T-helper 1 cell treated with Interleukin-12 subunit alpha and Interleukin-12 subunit beta and Interleukin-4 antibody, amounts not matched to agents 30 ng/mL and 1 ng/mL, for 36 hours (primary cell): Measurements from ENCODE around the gene TRIM49. TPM values are rescaled to one million over a fixed set of nuclear protein-coding genes. Genes with fewer than 3 reads are reported as not detected.
"Not testable (repeated sequence)": the region's sequence is repeated elsewhere in the genome, so short reads cannot be mapped to it uniquely, and the experiment has no call there.

ENCODE experiments used
- intact Hi-C: fragments of 100-400 bp; cut with micrococcal nuclease; formaldehyde crosslinking; loops from one replicate; pipeline ENCODE4 v1.15.1; 2024
- total RNA-seq: library from RNA; stranded (reverse); gene quantifications from 2 replicates; pipeline ENCODE4 v1.2.3, GENCODE V29; 2022

Gene TRIM49, protein sequence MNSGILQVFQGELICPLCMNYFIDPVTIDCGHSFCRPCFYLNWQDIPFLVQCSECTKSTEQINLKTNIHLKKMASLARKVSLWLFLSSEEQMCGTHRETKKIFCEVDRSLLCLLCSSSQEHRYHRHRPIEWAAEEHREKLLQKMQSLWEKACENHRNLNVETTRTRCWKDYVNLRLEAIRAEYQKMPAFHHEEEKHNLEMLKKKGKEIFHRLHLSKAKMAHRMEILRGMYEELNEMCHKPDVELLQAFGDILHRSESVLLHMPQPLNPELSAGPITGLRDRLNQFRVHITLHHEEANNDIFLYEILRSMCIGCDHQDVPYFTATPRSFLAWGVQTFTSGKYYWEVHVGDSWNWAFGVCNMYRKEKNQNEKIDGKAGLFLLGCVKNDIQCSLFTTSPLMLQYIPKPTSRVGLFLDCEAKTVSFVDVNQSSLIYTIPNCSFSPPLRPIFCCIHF
- not detected in 2 replicates for total RNA-seq

GRCh38 chr11:89808475-89808874, at the start of gene TRIM49:
TSS of gene TRIM49 (minus strand) at chr11:89808575. CDS start at chr11:89804469, 4,106 bp downstream.
- intact Hi-C loops, result not testable (repeated sequence)

GRCh38 chr11:89826694-89827093, 18.3 kb upstream of the TRIM49 start:
- intact Hi-C loops, result not testable (repeated sequence)

- intact Hi-C loops, result not testable (repeated sequence)
Observed at GRCh38 chr11:89820008-89820407, 11.6 kb upstream of the TRIM49 start.

GRCh38 chr11:89813535-89813934, 5.2 kb upstream of the TRIM49 start:
- intact Hi-C loops, result not testable (repeated sequence)

GRCh38 chr11:89787506-89788063, 20.8 kb downstream of the TRIM49 start:
- intact Hi-C loops, result not testable (repeated sequence)

GRCh38 chr11:89785726-89786125, 22.6 kb downstream of the TRIM49 start:
- intact Hi-C loops, result not testable (repeated sequence)

- intact Hi-C loops, result not testable (repeated sequence)
Observed at GRCh38 chr11:89750822-89751221, 57.6 kb downstream of the TRIM49 start.

Other genes with a start within 250 kb of the TRIM49 start
- not detected in 2 replicates for gene TRIM77, start 98.3 kb downstream of the TRIM49 start, total RNA-seq
- gene TRIM64B, start 69.9 kb upstream of the TRIM49 start, total RNA-seq, result not detected in 2 replicates
- gene TRIM49D1, start 113.7 kb upstream of the TRIM49 start, total RNA-seq, result not detected in 2 replicates
- not detected in 2 replicates for gene TRIM49D2, start 115.5 kb upstream of the TRIM49 start, total RNA-seq
- not detected in 2 replicates for gene TRIM64, start 157.5 kb upstream of the TRIM49 start, total RNA-seq
- not detected in 2 replicates for gene TRIM49C, start 222.5 kb upstream of the TRIM49 start, total RNA-seq